Fibroblast of lung (primary cell): ENCODE results near the gene CCNL1.

Source experiments
- EZH2 ChIP-seq: IDR thresholded peaks from 2 replicates; pipeline ENCODE4 v1.5.1; 2012; ENCODE audit warnings: low read length, control low read depth, mild to moderate bottlenecking; ENCODE audit errors: missing control alignments
- TF ChIP-seq, protein P1 (sequence below), 2 donors: IDR thresholded peaks in 1 of 2; conservative IDR thresholded peaks in 1 of 2; 1 replicate in 1 of 2; 2 replicates in 1 of 2; pipeline ENCODE4 v1.5.1; 2011 to 2012; ENCODE audit warnings: low read length in 2 of 2, control low read depth in 1 of 2, inconsistent platforms in 1 of 2, low read depth in 1 of 2, mild to moderate bottlenecking in 1 of 2

DNA sequence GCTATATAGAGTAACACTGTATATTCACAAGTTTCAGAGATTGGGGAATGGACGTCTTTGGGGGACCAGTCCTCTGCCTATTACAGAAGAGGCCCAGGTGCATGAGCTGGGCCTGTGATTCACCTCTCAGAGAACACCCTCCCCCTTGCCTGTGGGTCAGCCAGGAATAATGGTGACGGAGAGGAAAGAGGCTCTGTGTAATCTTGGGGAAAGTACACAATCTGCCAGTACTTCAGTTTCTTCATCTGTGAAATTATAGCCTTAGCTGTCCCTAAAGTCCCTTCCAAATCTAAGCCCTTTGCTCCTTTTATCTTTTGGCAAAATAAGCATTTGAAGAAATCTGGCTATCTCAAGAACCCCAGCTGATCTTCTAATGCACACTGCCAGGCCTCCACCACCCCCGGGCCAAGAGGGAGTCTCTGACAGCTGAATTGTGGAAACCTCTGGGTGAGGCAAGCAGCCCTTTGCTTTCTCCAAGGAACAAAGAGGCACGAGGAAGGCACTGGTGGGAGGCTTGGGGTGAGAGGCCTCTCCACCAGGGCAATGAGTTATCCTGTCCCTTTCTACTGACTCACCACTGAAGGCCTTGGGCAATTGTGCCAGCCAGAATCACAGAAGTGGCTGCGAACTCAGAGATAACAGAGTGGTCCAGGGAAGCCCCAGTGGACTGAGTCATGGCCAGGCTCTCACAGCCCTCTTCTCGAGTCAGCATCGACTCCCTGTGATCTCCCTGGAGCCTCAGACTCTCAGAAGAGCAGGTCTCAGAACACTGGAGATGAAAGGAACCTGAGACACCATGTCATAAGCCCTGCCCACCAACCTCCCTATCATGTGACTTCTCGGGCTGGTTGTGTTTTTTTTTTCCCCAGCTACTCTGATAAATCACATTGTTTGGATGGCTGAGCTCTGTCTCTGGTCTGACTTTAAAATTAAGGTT lies 31.8 kb downstream of the CCNL1 start:
- TF ChIP-seq, protein P1, sequence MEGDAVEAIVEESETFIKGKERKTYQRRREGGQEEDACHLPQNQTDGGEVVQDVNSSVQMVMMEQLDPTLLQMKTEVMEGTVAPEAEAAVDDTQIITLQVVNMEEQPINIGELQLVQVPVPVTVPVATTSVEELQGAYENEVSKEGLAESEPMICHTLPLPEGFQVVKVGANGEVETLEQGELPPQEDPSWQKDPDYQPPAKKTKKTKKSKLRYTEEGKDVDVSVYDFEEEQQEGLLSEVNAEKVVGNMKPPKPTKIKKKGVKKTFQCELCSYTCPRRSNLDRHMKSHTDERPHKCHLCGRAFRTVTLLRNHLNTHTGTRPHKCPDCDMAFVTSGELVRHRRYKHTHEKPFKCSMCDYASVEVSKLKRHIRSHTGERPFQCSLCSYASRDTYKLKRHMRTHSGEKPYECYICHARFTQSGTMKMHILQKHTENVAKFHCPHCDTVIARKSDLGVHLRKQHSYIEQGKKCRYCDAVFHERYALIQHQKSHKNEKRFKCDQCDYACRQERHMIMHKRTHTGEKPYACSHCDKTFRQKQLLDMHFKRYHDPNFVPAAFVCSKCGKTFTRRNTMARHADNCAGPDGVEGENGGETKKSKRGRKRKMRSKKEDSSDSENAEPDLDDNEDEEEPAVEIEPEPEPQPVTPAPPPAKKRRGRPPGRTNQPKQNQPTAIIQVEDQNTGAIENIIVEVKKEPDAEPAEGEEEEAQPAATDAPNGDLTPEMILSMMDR (conservative IDR thresholded peaks at IDR 0.05 in 1 of 2, IDR thresholded peaks at IDR 0.05 in 1 of 2; ENCODE audit: low read depth in 1 of 2, low read length in 2 of 2) = no peak
- TF ChIP-seq EZH2 = no peak
